ENCODE measurements around the gene MCHR1.

- no peak for TF ChIP-seq CTCF (IDR thresholded peaks at IDR 0.05 in 2 of 3, conservative IDR thresholded peaks at IDR 0.05 in 1 of 3; ENCODE audit: insufficient read depth in 2 of 3, low read depth in 1 of 3, low read length in 3 of 3)
- TF ChIP-seq RFX1 (IDR thresholded peaks at IDR 0.05): no peak
- no peak for TF ChIP-seq TAF1 (IDR thresholded peaks at IDR 0.05; ENCODE audit: control insufficient read depth, extremely low read depth, insufficient read depth, low read length, severe bottlenecking)
Measured at GRCh38 chr22:40651057-40651456, 28.2 kb upstream of the MCHR1 start.

Data from K562 (cell line).